ENCODE data around the gene COMMD7.

GRCh38 chr20:32752458-32753250 lies 9.4 kb upstream of the COMMD7 start:
- TF ChIP-seq EZH2 (optimal IDR thresholded peaks at IDR 0.05; ENCODE audit: low read depth, low read length) (no peak), CTCF (IDR thresholded peaks at IDR 0.05; ENCODE audit: low read length) (no peak), EZH2phosphoT487 (IDR thresholded peaks at IDR 0.05; ENCODE audit: low read length) (no peak)

Data from MM.1S (cell line).